GM21526 (cell line): ENCODE results near the gene SCMH1.

ENCODE experiments used
- ATAC-seq: cut with Tn5 transposase; IDR thresholded peaks from one replicate; pipeline ENCODE4 v1.9.1; 2021; ENCODE audit warnings: moderate library complexity; ENCODE audit not compliant: unreplicated experiment, low FRiP score

Gene SCMH1

DNA sequence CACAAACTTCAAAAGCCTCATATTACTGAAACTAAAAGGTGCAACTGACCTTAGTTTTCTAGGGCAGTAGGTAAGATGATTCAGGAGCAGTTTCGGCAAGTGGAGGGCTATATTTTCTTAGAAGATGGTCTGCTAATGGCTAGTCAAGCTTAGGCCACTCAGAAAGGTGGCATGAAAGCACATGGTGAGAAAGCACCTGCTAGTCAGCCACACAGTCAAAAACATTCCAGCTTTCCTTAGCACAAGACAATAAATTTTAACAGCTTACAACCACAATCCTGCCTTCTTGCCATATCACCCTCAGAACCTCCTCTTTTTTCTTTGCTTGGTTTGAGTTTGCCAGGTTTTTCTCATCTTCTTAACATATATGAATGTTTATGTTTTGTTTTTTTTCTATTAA is 139.5 kb downstream of the SCMH1 start:
- no peak for ATAC-seq

DNA sequence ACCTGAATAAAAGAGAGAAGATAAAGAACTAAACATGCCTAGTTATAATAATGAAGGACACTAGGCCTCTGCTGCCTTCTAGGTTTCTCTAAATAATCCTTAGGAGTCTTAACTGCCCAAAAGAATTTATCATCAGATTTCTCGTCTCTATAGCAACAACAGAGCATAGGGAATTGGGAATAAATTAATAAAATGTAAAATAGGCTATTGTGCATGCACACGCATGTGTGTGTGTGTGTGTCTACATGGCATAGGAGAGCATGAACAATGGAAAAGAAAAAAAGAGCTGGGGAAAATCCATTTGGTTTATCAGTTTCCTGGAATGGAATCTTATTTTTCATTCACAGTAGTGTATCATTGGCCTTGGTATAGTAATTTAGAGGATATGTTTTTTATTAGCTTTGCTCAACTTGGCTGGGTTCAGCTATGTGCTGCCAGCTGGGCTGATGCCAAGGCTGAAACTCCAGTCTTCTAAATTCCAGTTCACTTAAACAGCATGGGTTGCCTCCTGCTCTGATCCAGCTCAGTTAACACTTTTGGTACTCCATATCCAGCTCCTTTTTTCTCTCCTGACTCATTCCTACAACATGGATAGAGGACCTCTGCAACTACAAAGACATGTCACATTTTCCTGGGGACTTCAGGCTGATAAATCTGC is 140.0 kb downstream of the SCMH1 start:
- ATAC-seq, result no peak

DNA sequence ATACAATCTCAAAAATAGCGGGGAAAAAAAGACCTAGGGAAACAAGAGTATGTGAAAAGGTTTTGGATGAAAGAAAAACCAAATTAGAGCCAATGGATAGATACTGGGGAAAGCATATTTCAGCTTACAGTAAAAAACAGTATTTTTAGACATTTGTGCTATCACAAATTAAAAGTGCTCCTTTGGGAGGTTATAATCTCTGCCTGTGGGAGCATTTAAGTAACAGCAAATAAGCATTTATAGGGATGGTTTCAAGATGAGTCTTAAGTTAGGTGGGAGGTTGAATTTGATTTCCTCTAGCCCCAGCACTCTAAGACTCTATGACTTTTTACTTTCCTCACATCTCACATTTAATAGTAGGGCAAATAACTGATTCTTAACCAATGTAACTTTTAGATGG is 141.0 kb downstream of the SCMH1 start:
- no peak for ATAC-seq

DNA sequence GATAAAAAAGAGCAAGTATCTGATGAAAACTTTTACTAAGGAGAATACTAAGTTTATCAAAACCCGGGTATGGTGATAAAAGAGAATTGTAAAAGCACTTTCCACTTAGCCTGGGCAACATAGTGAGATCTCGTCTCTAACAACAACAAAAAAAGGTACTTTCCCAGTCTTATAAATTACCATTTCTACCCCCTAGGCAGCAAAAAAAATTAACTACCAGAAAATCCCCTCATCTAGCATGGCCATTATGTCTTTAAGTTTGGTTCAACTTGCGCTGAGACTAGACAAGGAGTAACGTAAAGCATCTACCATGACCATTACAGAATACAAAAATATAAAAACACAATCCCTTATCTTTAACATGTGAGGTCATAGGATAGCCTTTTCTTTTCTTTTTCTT is 141.9 kb downstream of the SCMH1 start:
- ATAC-seq, result no peak

DNA sequence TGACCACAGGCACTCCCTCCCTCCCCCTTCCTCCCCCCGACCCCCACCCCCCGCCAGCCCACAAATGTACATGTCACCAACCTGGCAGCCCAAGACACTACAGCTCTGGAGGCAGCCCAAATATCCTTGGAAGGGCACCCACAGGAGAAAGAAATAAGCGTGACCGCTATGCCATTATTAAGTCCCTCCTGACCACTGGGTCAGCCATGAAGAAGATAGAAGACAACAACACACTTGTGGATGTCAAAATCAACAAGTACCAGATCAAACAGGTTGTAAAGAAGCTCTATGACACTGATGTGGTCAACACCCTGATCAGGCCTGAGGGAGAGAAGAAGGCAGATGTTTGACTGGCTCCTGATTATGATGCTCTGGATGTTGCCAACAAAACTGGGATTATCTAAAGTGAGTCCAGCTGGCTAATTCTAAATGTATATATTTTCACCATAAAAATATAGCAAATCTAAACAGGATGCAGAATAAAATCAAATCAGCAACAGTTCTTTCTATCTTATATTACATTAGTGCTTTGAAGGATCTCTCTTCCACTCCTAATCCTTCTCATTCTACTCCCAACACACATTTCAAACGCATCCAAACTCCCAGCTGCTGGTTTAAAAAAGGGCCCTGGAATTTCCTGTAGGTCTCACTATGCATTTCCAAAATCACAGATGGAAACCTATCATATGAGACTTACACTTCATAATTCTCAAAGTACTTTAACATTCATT is 143.2 kb downstream of the SCMH1 start:
- no peak for ATAC-seq

DNA sequence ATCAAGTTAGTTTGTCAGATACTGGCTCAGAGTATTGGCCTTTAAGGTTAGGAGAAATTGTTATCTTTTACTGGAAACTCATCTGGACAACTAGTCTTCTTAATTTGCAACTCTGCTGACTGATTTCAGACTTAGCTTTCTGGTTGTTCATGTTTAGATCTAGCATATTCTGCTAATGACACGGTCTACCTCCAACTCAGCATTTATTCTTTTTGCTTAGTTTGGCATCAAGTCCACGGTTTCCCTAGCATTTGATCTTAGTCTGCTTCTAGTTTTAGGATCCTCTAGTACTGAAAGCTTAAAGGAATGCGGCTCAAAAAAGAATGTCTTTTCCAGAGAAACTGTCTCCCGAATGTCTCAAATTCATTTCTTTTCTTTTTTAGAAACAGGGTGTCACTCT is 145.0 kb downstream of the SCMH1 start:
- ATAC-seq, result no peak

DNA sequence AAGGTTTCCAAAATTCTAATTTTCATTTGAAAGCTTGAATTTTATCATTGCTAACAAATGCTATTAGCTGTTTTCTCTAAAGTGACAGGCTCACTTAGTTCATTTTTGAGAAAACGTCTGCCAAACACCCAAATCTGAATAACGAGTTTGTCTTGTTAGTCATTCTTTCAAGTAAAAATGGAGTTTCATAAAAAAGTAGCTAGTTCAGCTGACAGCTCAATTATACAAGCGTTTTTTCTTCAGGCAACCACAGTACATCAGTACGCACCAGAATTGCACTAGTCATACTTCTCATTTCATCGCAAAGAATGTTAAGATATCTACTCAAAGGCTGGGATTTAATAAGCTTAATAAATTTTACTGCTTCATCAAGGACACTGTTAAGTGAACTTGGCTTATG is 148.3 kb downstream of the SCMH1 start:
- ATAC-seq, result no peak

DNA sequence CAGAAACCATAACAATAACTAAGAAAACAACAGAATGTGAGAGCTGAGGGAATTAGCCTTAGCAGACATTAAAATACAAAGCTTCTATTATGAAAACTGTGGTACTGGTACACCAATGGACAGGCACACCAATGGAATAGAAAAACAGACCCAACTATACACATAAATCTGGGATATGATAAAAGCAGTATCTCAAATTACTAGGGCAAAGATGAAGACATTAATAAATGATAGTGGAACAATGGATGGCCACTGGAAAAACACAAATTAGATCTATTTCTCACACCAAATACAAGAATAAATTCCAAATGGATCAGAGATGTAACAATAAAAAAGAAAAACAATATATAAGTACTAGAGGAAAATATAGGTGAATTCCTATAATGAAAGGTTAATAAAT is 155.2 kb downstream of the SCMH1 start:
- no peak for ATAC-seq

DNA sequence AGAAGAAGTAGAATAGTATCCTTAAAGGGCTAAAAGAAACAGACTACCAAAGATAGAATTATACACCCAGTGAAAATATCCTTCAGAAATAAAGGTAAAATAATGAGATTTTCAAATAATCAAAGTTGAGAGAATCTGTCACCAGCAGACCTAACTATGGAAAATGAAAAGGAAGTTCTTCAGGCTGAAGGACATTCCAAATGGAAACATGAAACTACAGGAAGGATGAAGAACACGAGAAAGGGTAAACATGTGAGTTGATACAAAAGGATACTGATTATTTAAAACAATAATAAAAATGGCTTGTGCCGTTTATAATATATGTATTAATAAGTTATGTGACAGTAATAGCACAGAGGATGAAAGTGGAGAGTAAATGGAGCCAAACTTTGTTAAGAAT is 163.5 kb downstream of the SCMH1 start:
- no peak for ATAC-seq

DNA sequence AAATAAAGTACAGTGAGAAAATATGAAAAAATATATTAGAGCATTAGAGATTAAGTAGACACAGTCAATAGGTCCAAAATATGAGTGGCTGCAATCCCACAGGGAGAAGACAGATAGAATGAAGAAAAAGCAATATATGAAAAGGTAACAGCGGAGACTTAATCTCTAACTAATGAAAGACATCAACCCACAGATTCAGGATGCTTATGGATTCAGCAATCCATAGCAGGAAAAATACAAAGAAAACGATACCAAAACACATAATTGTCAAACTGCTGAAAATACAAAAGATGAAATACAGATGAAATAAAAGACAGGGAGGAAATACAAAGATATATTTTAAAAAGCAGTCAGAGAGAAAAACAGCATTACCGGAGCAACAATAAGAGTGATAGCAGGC is 163.9 kb downstream of the SCMH1 start:
- ATAC-seq, result no peak

DNA sequence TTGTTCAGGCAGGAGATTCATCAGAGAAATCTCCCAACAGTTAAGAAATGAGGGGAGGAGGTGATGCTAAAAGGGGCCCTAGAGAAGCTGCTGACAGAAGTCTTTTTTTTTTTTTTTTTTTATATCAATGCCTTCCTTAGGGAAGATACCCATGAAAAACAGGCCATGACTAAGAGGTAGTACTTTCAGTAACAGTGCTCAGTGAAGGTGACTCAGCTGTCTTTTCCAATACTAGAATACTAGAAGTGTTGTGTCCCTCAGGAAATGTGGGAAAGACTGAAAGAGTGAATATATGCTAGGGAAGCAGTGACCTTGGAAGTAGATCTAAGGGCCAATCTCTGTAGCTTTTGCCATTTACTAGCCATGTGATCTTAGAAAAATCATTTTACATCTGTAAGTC is 168.1 kb downstream of the SCMH1 start:
- no peak for ATAC-seq

DNA sequence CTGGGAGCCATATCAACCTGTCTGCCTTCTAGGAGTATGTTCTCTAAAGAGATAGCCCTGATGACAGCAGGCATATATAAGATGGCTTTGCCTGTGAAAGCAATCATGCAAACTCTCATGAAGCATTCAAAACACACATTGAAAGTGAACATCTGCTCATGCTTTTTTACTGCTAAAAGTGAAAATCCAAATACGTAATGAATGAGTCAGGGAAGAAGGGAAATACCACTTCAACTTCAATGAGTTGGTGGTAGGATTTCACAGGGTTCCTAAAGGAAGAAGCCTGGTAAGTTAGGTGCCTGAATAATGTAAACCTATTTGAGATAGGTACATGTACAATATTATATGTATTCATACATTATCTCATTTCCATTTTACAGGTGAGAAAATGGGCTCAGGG is 170.1 kb downstream of the SCMH1 start:
- ATAC-seq, result no peak

DNA sequence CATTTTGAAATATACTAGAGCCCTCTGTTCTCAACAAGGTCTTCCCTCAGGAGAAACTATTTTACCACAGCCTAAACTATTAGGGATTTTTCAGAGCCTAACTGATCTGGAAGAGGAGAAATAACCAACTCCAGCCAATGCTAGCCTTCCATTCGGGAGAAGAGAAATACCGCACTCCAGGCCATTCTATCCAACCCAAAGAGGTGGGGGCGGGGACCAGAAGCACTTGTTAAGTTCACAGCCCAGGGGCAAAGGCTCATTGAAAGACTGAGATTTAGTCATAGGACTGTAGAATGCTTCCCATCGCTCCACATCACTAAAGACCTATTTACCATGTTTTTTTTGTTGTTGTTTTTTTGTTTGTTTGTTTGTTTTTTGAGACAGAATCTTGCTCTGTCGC is 185.2 kb downstream of the SCMH1 start:
- ATAC-seq, result no peak

DNA sequence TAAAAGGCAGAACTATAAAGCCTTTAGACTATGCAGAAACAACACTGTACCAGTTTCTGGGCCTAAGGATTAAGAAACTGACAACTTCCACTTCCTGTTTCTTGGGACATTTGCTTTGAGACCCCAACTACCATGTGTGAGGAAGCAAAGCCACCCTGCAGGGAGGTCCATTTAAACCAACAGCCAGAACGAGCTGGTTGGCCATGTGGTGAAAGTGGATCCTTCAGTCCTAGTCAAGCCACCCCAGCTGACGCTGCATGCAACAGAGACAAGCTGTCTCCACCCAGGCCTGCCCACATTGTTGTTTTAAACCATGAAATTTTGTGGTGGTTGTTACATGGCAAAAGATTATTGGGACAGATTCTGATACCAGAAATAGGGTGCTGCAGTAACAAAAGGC is 188.8 kb downstream of the SCMH1 start:
- no peak for ATAC-seq

DNA sequence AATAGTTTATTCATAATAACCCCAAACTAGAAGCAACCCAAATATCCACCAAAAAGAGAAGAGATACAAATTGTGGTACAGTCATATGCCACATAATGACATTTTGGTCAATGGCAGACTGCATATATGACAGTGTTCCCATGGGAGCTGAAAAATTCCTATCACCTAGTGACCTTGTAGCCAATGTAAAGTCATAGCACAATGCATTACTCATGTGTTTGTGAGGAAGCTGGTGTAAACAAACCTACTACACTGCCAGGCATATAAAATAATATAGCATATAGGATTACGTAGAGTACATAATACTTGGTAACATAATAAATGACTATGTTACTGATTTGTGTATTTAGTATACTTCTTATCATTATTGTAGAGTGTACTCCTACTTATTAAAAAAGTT is 191.1 kb downstream of the SCMH1 start:
- ATAC-seq, result no peak

DNA sequence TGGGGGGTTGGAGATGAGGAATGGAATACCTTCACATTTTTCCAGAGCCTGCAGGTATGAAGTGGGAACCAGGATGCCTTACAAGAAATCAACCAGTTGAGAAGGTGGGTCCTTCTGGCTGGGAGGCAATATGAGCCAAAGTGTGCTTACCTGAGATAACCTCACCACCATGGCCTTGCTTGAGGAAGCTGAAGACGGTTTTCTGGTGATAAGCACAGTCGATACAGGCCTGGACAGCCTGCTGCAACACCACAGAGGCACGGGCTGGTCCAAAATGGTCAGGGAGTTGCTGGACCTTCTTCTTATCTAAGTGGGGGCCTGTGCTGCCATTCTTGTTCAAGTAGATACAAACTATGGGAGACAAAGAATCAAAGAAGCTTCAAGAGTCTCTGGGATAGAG is 193.6 kb downstream of the SCMH1 start:
- ATAC-seq, result no peak

DNA sequence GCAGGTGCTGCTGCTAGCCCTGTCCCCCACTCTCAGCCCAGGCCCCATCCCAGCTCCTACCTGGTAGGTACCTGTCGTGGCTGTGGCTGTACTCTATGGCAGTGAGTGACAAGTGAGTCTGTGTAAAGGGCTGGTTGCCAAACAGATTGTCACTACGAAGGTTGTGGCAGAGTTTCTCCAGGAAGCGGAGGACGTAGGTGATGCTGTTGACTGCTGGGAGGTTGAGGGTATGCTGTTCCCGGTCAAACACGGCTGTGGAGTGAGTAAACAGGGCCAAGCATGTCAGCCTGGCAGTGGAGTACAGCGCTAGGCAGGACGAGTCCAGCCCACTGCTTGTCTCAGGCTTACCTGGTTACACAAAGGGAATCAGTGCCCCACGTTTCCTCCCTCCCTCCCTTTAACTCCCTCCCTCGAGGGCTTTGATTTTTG is 195.7 kb downstream of the SCMH1 start:
- ATAC-seq, result no peak

DNA sequence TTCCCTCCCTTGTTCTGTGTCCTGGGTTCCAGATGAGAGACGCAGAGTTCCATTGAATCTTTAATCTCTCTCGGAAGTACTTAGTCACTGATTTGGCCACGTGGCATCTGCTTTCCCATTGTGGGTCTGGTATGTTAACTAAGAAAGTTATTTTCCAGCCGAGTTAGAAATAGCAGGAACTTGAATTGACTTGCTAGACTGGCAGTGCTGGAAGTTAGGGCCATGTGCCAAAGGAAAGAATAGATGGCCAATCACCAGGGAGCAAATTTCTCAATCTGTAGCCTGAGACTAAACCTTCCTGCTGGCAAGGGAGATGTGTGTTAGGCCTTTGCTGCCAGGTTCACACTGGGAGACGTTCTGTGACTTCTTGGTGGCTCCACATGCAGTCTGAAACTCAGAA is 196.4 kb downstream of the SCMH1 start:
- no peak for ATAC-seq

DNA sequence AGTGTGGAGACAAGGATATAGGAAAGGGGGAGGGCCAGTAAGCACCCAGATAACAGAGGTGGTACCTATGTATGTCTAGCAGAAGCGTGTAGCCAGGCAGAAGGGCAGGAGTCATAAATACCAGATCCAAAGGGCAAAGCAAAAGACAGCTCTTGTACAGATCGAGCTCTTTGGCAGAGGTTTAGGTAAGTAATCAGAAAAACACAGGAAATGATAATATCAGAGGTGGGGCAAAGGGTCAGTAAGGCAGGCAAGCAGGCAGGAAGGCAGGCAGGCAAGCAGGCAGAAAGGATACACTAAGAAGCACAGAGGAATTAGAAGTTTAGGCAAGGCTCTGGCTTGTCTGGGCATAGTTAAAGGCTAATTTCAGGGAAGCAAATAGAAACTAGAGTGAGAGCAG is 197.9 kb downstream of the SCMH1 start:
- no peak for ATAC-seq

DNA sequence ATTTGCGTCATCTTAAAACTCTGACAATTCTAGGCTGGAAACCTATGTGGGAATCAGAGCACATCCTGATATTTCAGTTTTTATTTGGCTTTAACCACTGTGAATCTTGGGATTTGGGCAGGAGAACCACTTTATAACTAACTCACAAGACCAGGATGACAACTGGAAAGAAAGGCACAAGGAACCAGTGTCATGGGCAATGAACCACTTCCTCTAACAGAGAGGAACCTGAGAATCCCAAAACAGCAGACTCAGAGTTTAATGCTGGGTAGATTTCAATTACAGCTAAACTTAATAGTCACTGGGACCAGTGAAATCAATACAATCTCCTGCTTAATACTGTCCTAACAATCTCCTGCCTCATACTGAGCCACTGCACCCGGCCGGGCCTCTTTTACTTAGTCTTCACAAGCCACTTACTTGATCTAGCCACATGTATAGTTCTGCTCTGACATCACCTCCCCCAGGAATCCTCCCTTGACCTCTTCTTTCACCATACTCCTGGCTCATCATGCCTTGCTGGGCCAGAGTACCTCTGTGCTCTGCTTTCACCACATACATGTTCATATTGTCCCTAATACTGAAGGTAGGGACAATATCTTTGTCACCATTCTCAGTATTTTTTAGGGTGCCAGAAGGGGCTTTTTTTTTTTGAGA is 200.4 kb downstream of the SCMH1 start:
- ATAC-seq, result no peak

DNA sequence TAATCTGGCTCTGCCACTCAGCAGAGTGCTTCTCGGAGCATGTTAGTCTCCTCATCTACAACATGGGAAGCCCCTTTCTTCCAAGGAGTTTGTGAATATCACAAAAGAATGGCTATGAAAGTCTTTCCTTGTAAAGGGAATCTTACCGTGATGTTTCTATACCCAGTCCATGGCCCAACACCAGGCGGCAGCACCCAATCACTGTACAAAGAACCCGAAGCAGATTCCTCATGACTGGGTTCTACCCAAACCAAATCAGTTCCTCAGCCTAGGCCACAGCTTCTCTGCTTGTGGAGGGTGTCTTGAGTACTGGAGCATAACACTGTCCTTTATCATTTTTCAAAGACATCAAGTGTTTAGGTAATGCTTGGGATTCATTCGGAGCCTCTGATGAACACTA is 204.0 kb downstream of the SCMH1 start:
- no peak for ATAC-seq
